ENCODE measurements around the gene PGM2. TPM values are rescaled to one million over a fixed set of nuclear protein-coding genes. Genes with fewer than 3 reads are reported as not detected.

The PGM2 gene
- total and polyA plus RNA-seq, 4 experiments from 2014 or later: 16.9 to 20.5 (median 19.2) TPM

GRCh38 chr4:37895271-37895670 lies 68.8 kb downstream of the PGM2 start:
- H3K27ac Mint-ChIP-seq: peak overlapping the region in 1 of 7 donors; percentile 72
- H3K9me3 ChIP-seq (ENCODE audit: control insufficient read depth in 1 of 2, low read length in 2 of 2): no peaks in the 10 kb centered on the region
- POLR2A ChIA-PET (ENCODE audit: partially characterized antibody): no interaction called here
- H3K36me3 Mint-ChIP-seq: peaks cover 14% of the 10 kb centered on the region in 2 donors
- H3K4me1 ChIP-seq (ENCODE audit: insufficient read depth, low read length): peaks cover 34% of the 10 kb centered on the region
- no peaks in the 10 kb centered on the region for H3K27me3 ChIP-seq (ENCODE audit: insufficient read depth, low read length)
- no peak overlapping the region for H3K4me3 Mint-ChIP-seq
- H3K4me1 Mint-ChIP-seq: peaks cover 28 to 71% (median 55%) of the 10 kb centered on the region in 4 donors
- DNase-seq: no peak
- CTCF ChIA-PET (ENCODE audit: partially characterized antibody): no interaction called here
- H3K36me3 ChIP-seq (ENCODE audit: insufficient read depth, low read length): no peaks in the 10 kb centered on the region
- H3K27ac ChIP-seq (ENCODE audit: low read depth, low read length): no peak overlapping the region
- no peaks in the 10 kb centered on the region for H3K27me3 Mint-ChIP-seq
- H3K4me3 ChIP-seq (ENCODE audit: low read length in 2 of 2): no peak overlapping the region
- H3K9me3 Mint-ChIP-seq: peaks cover 0 to 2% (median 0%) of the 10 kb centered on the region in 8 donors
- intact Hi-C loops (cut with micrococcal nuclease): no loop called here

- intact Hi-C loops (cut with micrococcal nuclease): no loop called here
- H3K27me3 Mint-ChIP-seq: no peaks in the 10 kb centered on the region
- Histone ChIP-seq H3K4me3 (ENCODE audit: low read length in 2 of 2) (no peak overlapping the region), H3K36me3 (ENCODE audit: insufficient read depth, low read length) (no peaks in the 10 kb centered on the region), H3K4me1 (ENCODE audit: insufficient read depth, low read length) (peaks cover 33% of the 10 kb centered on the region), H3K9me3 (ENCODE audit: control insufficient read depth in 1 of 2, low read length in 2 of 2) (no peaks in the 10 kb centered on the region), H3K27ac (ENCODE audit: low read depth, low read length) (no peak overlapping the region), H3K27me3 (ENCODE audit: insufficient read depth, low read length) (no peaks in the 10 kb centered on the region)
- H3K4me3 Mint-ChIP-seq: peak overlapping the region in 1 of 8 donors; percentile 7
- peak overlapping the region in 2 of 7 donors; percentile 5 to 29 for H3K27ac Mint-ChIP-seq
- H3K9me3 Mint-ChIP-seq: peaks cover 0 to 2% (median 0%) of the 10 kb centered on the region in 8 donors
- peaks cover 18 to 19% of the 10 kb centered on the region in 2 donors for H3K36me3 Mint-ChIP-seq
- peaks cover 31 to 74% (median 59%) of the 10 kb centered on the region in 4 donors for H3K4me1 Mint-ChIP-seq
- DNase-seq: no peak
- CTCF ChIA-PET (ENCODE audit: partially characterized antibody): interaction anchor here (0.5 to 1.0 kb wide), 2 partner anchors 22 to 131 kb away, joined by 3 read pairs; no protein-coding TSS in a partner anchor
- POLR2A ChIA-PET (ENCODE audit: partially characterized antibody): interaction anchor here (0.8 to 1.6 kb wide), 3 partner anchors 9 to 70 kb away, joined by 4 to 6 read pairs (median 5); partner anchors contain the start of gene PGM2
These were observed 69.8 kb downstream of the PGM2 start for GRCh38 chr4:37896206-37896860.

GRCh38 chr4:37902212-37902611 lies 75.7 kb downstream of the PGM2 start:
- ChIA-PET POLR2A (ENCODE audit: partially characterized antibody) (no interaction called here), CTCF (ENCODE audit: partially characterized antibody) (interaction anchor here (0.9 kb wide), 1 partner anchor 25 kb away, joined by 3 read pairs; no protein-coding TSS in a partner anchor)
- Histone ChIP-seq H3K27me3 (ENCODE audit: insufficient read depth, low read length) (no peaks in the 10 kb centered on the region), H3K9me3 (ENCODE audit: control insufficient read depth in 1 of 2, low read length in 2 of 2) (no peaks in the 10 kb centered on the region), H3K4me3 (ENCODE audit: low read length in 2 of 2) (no peak overlapping the region), H3K36me3 (ENCODE audit: insufficient read depth, low read length) (peaks cover 14% of the 10 kb centered on the region), H3K27ac (ENCODE audit: low read depth, low read length) (no peak overlapping the region), H3K4me1 (ENCODE audit: insufficient read depth, low read length) (peaks cover 21% of the 10 kb centered on the region)
- no peak overlapping the region for H3K27ac Mint-ChIP-seq
- H3K4me1 Mint-ChIP-seq: peaks cover 29 to 68% (median 53%) of the 10 kb centered on the region in 4 donors
- H3K4me3 Mint-ChIP-seq: no peak overlapping the region
- no peaks in the 10 kb centered on the region for H3K27me3 Mint-ChIP-seq
- intact Hi-C loops (cut with micrococcal nuclease): no loop called here
- peaks cover 0 to 2% (median 0%) of the 10 kb centered on the region in 8 donors for H3K9me3 Mint-ChIP-seq
- DNase-seq: no peak
- H3K36me3 Mint-ChIP-seq: peaks cover 50 to 54% of the 10 kb centered on the region in 2 donors

DNA sequence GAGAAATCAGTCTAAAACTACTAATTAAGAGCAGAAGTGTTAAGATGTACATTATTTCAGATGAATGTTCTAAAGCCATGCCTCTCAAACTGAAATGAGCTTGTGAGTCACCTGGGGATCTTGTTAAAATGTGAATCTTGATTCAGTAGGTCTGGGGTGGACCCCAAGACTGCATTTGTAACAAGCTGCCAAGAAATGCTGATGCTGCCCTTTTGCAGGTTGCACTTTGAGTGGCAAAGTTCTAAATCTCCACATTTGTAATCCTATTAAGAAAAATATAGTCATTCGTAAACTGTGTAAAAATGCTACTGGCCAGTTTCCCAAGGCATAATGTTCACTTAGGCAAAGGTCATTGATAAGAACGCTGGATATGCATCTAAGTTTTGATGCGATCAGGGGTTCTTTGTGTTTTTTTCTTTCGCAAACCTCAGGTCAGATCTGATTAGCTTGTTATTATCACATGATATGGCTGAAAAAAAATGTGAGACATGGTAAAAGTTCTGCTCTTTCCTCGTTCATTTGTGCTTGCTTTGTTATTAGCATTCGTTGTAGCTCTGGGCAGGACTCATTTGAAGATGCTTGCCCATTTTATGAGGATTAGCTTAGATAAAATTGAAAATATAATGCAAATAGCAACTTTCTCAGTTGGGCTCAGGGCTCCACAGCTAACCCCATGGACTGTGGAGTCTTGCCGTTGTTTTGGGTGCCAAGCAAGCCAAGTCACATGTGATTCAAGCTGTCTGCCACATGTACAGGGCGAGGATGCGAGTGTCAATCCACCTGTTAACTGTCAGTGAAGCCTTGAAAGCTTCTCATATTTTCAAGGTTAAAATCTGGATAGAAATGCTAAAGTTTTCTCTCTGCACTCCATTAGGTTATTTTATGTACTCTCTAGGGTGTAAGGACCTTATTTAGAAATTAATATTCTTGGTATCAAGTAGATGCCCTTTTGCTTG lies 76.5 kb downstream of the PGM2 start:
- peak overlapping the region in 2 of 8 donors; percentile 13 to 45 for H3K4me3 Mint-ChIP-seq
- POLR2A ChIA-PET (ENCODE audit: partially characterized antibody): no interaction called here
- H3K4me1 ChIP-seq (ENCODE audit: insufficient read depth, low read length): peaks cover 16% of the 10 kb centered on the region
- no peak for DNase-seq
- peaks cover 14% of the 10 kb centered on the region for H3K36me3 ChIP-seq (ENCODE audit: insufficient read depth, low read length)
- no peaks in the 10 kb centered on the region for H3K27me3 Mint-ChIP-seq
- no peaks in the 10 kb centered on the region for H3K9me3 ChIP-seq (ENCODE audit: control insufficient read depth in 1 of 2, low read length in 2 of 2)
- peak overlapping the region in 2 of 7 donors; percentile 12 to 26 for H3K27ac Mint-ChIP-seq
- H3K36me3 Mint-ChIP-seq: peaks cover 50 to 61% of the 10 kb centered on the region in 2 donors
- CTCF ChIA-PET (ENCODE audit: partially characterized antibody): interaction anchor here (0.9 to 1.1 kb wide), 2 partner anchors 16 to 24 kb away, joined by 3 read pairs; no protein-coding TSS in a partner anchor
- H3K4me1 Mint-ChIP-seq: peaks cover 32 to 71% (median 52%) of the 10 kb centered on the region in 4 donors
- no peak overlapping the region for H3K4me3 ChIP-seq (ENCODE audit: low read length in 2 of 2)
- intact Hi-C loops (cut with micrococcal nuclease): no loop called here
- H3K27ac ChIP-seq (ENCODE audit: low read depth, low read length): no peak overlapping the region
- H3K9me3 Mint-ChIP-seq: peaks cover 0 to 2% (median 0%) of the 10 kb centered on the region in 8 donors
- no peaks in the 10 kb centered on the region for H3K27me3 ChIP-seq (ENCODE audit: insufficient read depth, low read length)

DNA sequence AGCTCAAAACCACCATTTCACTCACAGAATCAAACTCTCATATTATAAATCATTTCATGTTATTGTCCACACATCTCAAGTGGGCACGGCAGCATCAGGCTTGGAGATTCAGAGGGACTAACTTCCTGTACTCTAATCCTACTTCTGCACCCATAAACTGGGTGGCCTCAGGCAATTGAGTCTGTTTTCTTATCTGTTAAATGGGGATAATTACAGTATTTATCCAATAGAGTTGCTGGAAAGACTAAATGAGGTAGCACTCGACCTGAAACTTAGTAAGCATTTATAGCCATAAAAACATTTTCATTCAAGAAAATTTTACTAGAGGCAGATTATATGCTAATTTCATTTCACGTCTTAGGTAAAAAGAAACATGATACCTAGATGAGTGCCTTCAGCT lies 77.4 kb downstream of the PGM2 start:
- H3K9me3 Mint-ChIP-seq: peaks cover 0 to 2% (median 0%) of the 10 kb centered on the region in 8 donors
- peaks cover 14% of the 10 kb centered on the region for H3K36me3 ChIP-seq (ENCODE audit: insufficient read depth, low read length)
- no peak overlapping the region for H3K4me3 ChIP-seq (ENCODE audit: low read length in 2 of 2)
- no peak overlapping the region for H3K27ac ChIP-seq (ENCODE audit: low read depth, low read length)
- ChIA-PET POLR2A (ENCODE audit: partially characterized antibody) (no interaction called here), CTCF (ENCODE audit: partially characterized antibody) (interaction anchor here (1.0 to 1.1 kb wide), 2 partner anchors 12 to 17 kb away, joined by 3 read pairs; no protein-coding TSS in a partner anchor)
- peaks cover 50 to 66% of the 10 kb centered on the region in 2 donors for H3K36me3 Mint-ChIP-seq
- H3K27ac Mint-ChIP-seq: peak overlapping the region in 1 of 7 donors; percentile 26
- intact Hi-C loops (cut with micrococcal nuclease): no loop called here
- H3K27me3 ChIP-seq (ENCODE audit: insufficient read depth, low read length): no peaks in the 10 kb centered on the region
- no peak for DNase-seq
- H3K4me1 Mint-ChIP-seq: peaks cover 36 to 72% (median 49%) of the 10 kb centered on the region in 4 donors
- H3K4me3 Mint-ChIP-seq: no peak overlapping the region
- H3K9me3 ChIP-seq (ENCODE audit: control insufficient read depth in 1 of 2, low read length in 2 of 2): no peaks in the 10 kb centered on the region
- H3K27me3 Mint-ChIP-seq: no peaks in the 10 kb centered on the region
- peaks cover 16% of the 10 kb centered on the region for H3K4me1 ChIP-seq (ENCODE audit: insufficient read depth, low read length)

DNA sequence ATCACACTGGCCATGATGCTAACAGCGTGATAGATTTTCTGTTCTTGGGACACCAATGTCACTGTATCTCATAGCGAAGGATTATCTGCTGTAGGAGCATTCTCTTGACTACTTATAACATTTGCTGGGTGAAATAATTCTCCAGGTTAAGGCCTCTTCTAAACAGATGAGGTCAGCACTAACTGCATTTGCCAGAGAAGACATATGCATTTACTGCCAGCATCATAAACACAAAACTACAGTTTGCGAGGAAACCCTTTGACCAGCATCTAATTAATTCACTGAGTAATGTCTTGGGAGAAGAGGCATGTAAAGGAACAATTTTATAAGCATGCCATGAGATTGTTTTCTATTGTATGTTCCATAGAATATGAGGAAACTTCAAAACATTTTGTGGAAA lies 78.3 kb downstream of the PGM2 start:
- Mint-ChIP-seq H3K9me3 (no peaks in the 10 kb centered on the region), H3K36me3 (peaks cover 48 to 67% of the 10 kb centered on the region in 2 donors), H3K4me1 (peaks cover 32 to 69% (median 48%) of the 10 kb centered on the region in 4 donors), H3K4me3 (no peak overlapping the region), H3K27me3 (no peaks in the 10 kb centered on the region), H3K27ac (no peak overlapping the region)
- Histone ChIP-seq H3K4me1 (ENCODE audit: insufficient read depth, low read length) (peaks cover 16% of the 10 kb centered on the region), H3K27me3 (ENCODE audit: insufficient read depth, low read length) (no peaks in the 10 kb centered on the region), H3K36me3 (ENCODE audit: insufficient read depth, low read length) (peaks cover 14% of the 10 kb centered on the region), H3K4me3 (ENCODE audit: low read length in 2 of 2) (no peak overlapping the region), H3K9me3 (ENCODE audit: control insufficient read depth in 1 of 2, low read length in 2 of 2) (no peaks in the 10 kb centered on the region), H3K27ac (ENCODE audit: low read depth, low read length) (no peak overlapping the region)
- intact Hi-C loops (cut with micrococcal nuclease): no loop called here
- ChIA-PET CTCF (ENCODE audit: partially characterized antibody) (no interaction called here), POLR2A (ENCODE audit: partially characterized antibody) (no interaction called here)
- no peak for DNase-seq

Data from CD4-positive, alpha-beta memory T cell (primary cell).